SK-N-MC (cell line): ENCODE measurements around the gene GTF2E1.

Experiments
- EZH2 ChIP-seq: fragments of 200-600 bp; sonication (generic); IDR thresholded peaks from one replicate; pipeline ENCODE4 v1.6.1; 2017; ENCODE audit warnings: antibody characterized with exemption
- POLR2AphosphoS5 ChIP-seq: IDR thresholded peaks from 2 replicates; pipeline ENCODE4 v1.6.1; 2012; ENCODE audit warnings: mild to moderate bottlenecking, low read depth, low read length, borderline replicate concordance

- TF ChIP-seq EZH2 (no peak), POLR2AphosphoS5 (no peak)
Measured at GRCh38 chr3:120730576-120731542, 11.7 kb upstream of the GTF2E1 start.
